ENCODE measurements around the gene CPLX4. TPM values are rescaled to one million over a fixed set of nuclear protein-coding genes. Genes with fewer than 3 reads are reported as not detected.
A peak's percentile ranks its signal among the peaks of the same experiment; 100 is the strongest.

Gene CPLX4
- total and polyA plus RNA-seq, 2 of the 8 experiments (the other 6 are each of a cell fraction or from before 2014, with no cell fraction given): not detected

- Histone ChIP-seq H3K4me2 (ENCODE audit: insufficient read depth in 1 of 2, low read depth in 2 of 2, low read length in 2 of 2) (peak within 1 kb of the TSS; percentile 89 to 91), H3K27ac (ENCODE audit: low read depth, low read length) (no peak within 1 kb of the TSS), H2BK5ac (ENCODE audit: low read depth, low read length) (no peak within 1 kb of the TSS), H3K23me2 (ENCODE audit: low read depth, low read length) (peaks cover 19% of the 10 kb centered on the region; the same call in 1 of the 2 replicates), H2AFZ (ENCODE audit: low read length) (peak within 1 kb of the TSS; percentile 42; the same call in 1 of the 2 replicates), H3K23ac (ENCODE audit: insufficient read length) (no peak within 1 kb of the TSS), H3K9ac (replicated peaks in 1 of 4; ENCODE audit: extremely low read depth in 1 of 4, low read depth in 3 of 4, low read length in 3 of 4) (no peak within 1 kb of the TSS; a peak in 1 of 7 replicates), H2BK15ac (ENCODE audit: low read length) (peak within 1 kb of the TSS; percentile 88; the same call in 1 of the 2 replicates), H2BK20ac (ENCODE audit: low read length) (no peak within 1 kb of the TSS; the same call in 1 of the 2 replicates), H3K27me3 (replicated peaks in 1 of 4; ENCODE audit: control insufficient read depth in 3 of 4, extremely low read depth in 1 of 4, insufficient read depth in 3 of 4, low read length in 3 of 4) (peaks cover 67 to 94% (median 86%) of the 10 kb centered on the region in 4 experiments), H2BK120ac (replicated peaks; ENCODE audit: low read depth, low read length) (no peak within 1 kb of the TSS), H3K79me2 (ENCODE audit: control insufficient read depth in 1 of 2, insufficient read depth in 2 of 2, low read length in 2 of 2) (no peaks in the 10 kb centered on the region), H3K4ac (replicated peaks; ENCODE audit: insufficient read length, low read depth, low read length) (no peak within 1 kb of the TSS), H3K4me1 (replicated peaks in 1 of 4; ENCODE audit: control insufficient read depth in 3 of 4, insufficient read depth in 4 of 4, low read length in 3 of 4) (peaks cover 10 to 26% (median 16%) of the 10 kb centered on the region in 4 experiments), H3K9me3 (ENCODE audit: insufficient read depth in 2 of 2, low read depth in 1 of 2, low read length in 1 of 2) (no peaks in the 10 kb centered on the region), H2AK5ac (ENCODE audit: low read depth, low read length) (no peak within 1 kb of the TSS), H4K20me1 (replicated peaks in 1 of 2; ENCODE audit: control insufficient read depth in 1 of 2, insufficient read depth in 2 of 2, low read length in 2 of 2) (peaks cover 12% of the 10 kb centered on the region in 2 experiments), H2BK12ac (ENCODE audit: low read depth, low read length) (0 out of 2 replicates have a peak within 1 kb of the TSS, but pooled peaks have one; percentile 50), H3K4me3 (ENCODE audit: extremely low read depth in 1 of 4, insufficient read depth in 2 of 4, low read depth in 3 of 4, low read length in 4 of 4) (peak within 1 kb of the TSS; percentile 45 to 75 (median 71)), H4K8ac (ENCODE audit: extremely low read depth, insufficient read depth, low read length) (peak within 1 kb of the TSS; percentile 53), H4K91ac (replicated peaks; ENCODE audit: insufficient read length, low read length) (no peak within 1 kb of the TSS), H3K14ac (ENCODE audit: insufficient read length) (no peak within 1 kb of the TSS), H4K5ac (ENCODE audit: insufficient read length, low read depth, low read length) (no peak within 1 kb of the TSS), H3K79me1 (ENCODE audit: low read depth, low read length) (no peaks in the 10 kb centered on the region), H3K56ac (replicated peaks; ENCODE audit: insufficient read length, low read depth, low read length) (no peak within 1 kb of the TSS), H3K36me3 (ENCODE audit: control insufficient read depth in 2 of 4, insufficient read depth in 4 of 4, low read length in 3 of 4) (no peaks in the 10 kb centered on the region; a peak in 2 of 8 replicates), H3K18ac (ENCODE audit: extremely low read depth, low read length) (no peak within 1 kb of the TSS; the same call in none of the 2 replicates)
- POLR2A ChIA-PET (ENCODE audit: partially characterized antibody): interaction anchor here (0.9 to 2.2 kb wide), 2 partner anchors 9 to 31 kb away, joined by 4 to 10 read pairs; no protein-coding TSS in a partner anchor
- CTCF ChIA-PET (ENCODE audit: partially characterized antibody): interaction anchor here (0.6 to 15.5 kb wide), 19 partner anchors 9 to 130 kb away, joined by 3 to 129 read pairs (median 4); partner anchors contain the start of gene GRP
- FAIRE-seq (no peak), DNase-seq (ENCODE audit: low read depth in 1 of 2, low spot score in 2 of 2) (peak in 1 of 2 experiments; percentile 95)
- WGBS, 2 experiments (ENCODE audit: extremely low coverage in 1 of 2, insufficient coverage in 1 of 2, insufficient read length in 1 of 2, insufficient replicate concordance in 2 of 2, low coverage in 1 of 2, low lambda C conversion rate in 2 of 2, missing lambda C conversion rate in 1 of 2): 2% methylated on average over 42 of the region's 88 CpGs; no CpG with 5 or more reads in 1 of the 2 experiments
- TF ChIP-seq TAF1 (IDR thresholded peaks at IDR 0.05; ENCODE audit: low read depth, low read length): peak; percentile 52; the same call in 1 of the 2 replicates
- TF ChIP-seq HDAC2 (IDR thresholded peaks at IDR 0.05; ENCODE audit: borderline replicate concordance in 1 of 2, low read depth in 2 of 2, low read length in 2 of 2): 0 out of 4 replicates have a peak, but pooled peaks of 1 of the 2 experiments have one; percentile 14
- 0 out of 4 replicates have a peak, but pooled peaks of 1 of the 2 experiments have one; percentile 21 for TF ChIP-seq SIN3A (conservative IDR thresholded peaks at IDR 0.05 in 1 of 2, IDR thresholded peaks at IDR 0.05 in 1 of 2; ENCODE audit: low read depth in 1 of 2, low read length in 2 of 2)
These were observed 45.3 kb downstream of the CPLX4 start, which contains the start of gene RAX for GRCh38 chr18:59272891-59273758. Gene RAX, minus strand, starts transcription at chr18:59273454. Its CDS starts 248 bp downstream, at chr18:59273206.

Measured in H1 (cell line).